HepG2 (cell line): ENCODE results near the gene CAP2. TPM values are rescaled to one million over a fixed set of nuclear protein-coding genes. Genes with fewer than 3 reads are reported as not detected.

Experiments
- KMT2A ChIP-seq: sonication (generic); formaldehyde crosslinking; IDR thresholded peaks from 2 replicates; pipeline ENCODE4 v1.4.0; 2020; ENCODE audit warnings: missing genetic modification reagents
- MEIS1 ChIP-seq: sonication (generic); formaldehyde crosslinking; IDR thresholded peaks from 2 replicates; pipeline ENCODE4 v1.9.0; 2021; ENCODE audit warnings: mild to moderate bottlenecking, missing genetic modification reagents, moderate library complexity, borderline replicate concordance
- RAD21 ChIP-seq: fragments of 450-650 bp; formaldehyde crosslinking; IDR thresholded peaks from 2 replicates; pipeline ENCODE4 v1.5.0; 2020; ENCODE audit warnings: mild to moderate bottlenecking
- YEATS4 ChIP-seq: sonication (generic); formaldehyde crosslinking; IDR thresholded peaks from 2 replicates; pipeline ENCODE4 v1.4.0; 2020; ENCODE audit warnings: missing genetic modification reagents, borderline replicate concordance
- ZFP90 ChIP-seq: sonication (generic); formaldehyde crosslinking; IDR thresholded peaks from 2 replicates; pipeline ENCODE4 v1.8.0; 2022; ENCODE audit warnings: missing genetic modification reagents, mild to moderate bottlenecking, inconsistent platforms, borderline replicate concordance
- ZIK1 ChIP-seq: sonication (generic); formaldehyde crosslinking; IDR thresholded peaks from 2 replicates; pipeline ENCODE4 v1.5.0; 2020; ENCODE audit warnings: mild to moderate bottlenecking, low read depth, missing genetic modification reagents, borderline replicate concordance
- ZNF10 ChIP-seq: sonication (generic); formaldehyde crosslinking; IDR thresholded peaks from 2 replicates; pipeline ENCODE4 v1.4.0; 2020; ENCODE audit warnings: mild to moderate bottlenecking, low read depth, missing genetic modification reagents, borderline replicate concordance
- ZNF232 ChIP-seq: sonication (generic); formaldehyde crosslinking; IDR thresholded peaks from 2 replicates; pipeline ENCODE4 v1.4.0; 2020; ENCODE audit warnings: missing genetic modification reagents, borderline replicate concordance
- ZNF446 ChIP-seq: sonication (generic); formaldehyde crosslinking; IDR thresholded peaks from 2 replicates; pipeline ENCODE4 v1.5.0; 2020; ENCODE audit warnings: mild to moderate bottlenecking, missing genetic modification reagents
- polyA plus RNA-seq, 8 experiments: library from polyadenylated mRNA; depleted of rRNA in 3 of 8; stranded (reverse) in 7 of 8; unstranded in 1 of 8; fragments of >200 nt; fragmentation: Illumina TruSeq in 4 of 8; extraction: Trizol in 4 of 8; gene quantifications; 2 replicates each; pipeline versions ENCODE4 v1.2.1 to v1.2.3, GENCODE V29; 2011 to 2016; ENCODE audit warnings: low read depth in 4 of 8, missing spikeins in 1 of 8, mixed read lengths in 1 of 8; ENCODE audit not compliant: insufficient read depth in 1 of 8
- total RNA-seq, 5 experiments: library from RNA; depleted of rRNA; stranded (reverse); fragments of >200 nt; fragmentation: Illumina TruSeq; extraction: Trizol; gene quantifications; 2 replicates each; pipeline ENCODE4 v1.2.3, GENCODE V29; 2016; ENCODE audit warnings: low read depth in 1 of 5
- TF ChIP-seq, protein P1 (sequence below): IDR thresholded peaks from 2 replicates; pipeline ENCODE4 v1.4.0; 2020; ENCODE audit warnings: mild to moderate bottlenecking, missing genetic modification reagents
- TF ChIP-seq, protein P2 (sequence below): sonication (generic); formaldehyde crosslinking; IDR thresholded peaks from 2 replicates; pipeline ENCODE4 v1.4.0; 2020; ENCODE audit warnings: missing genetic modification reagents
- TF ChIP-seq, protein P3 (sequence below): sonication (generic); formaldehyde crosslinking; IDR thresholded peaks from 2 replicates; pipeline ENCODE4 v1.4.0; 2020; ENCODE audit warnings: missing genetic modification reagents, borderline replicate concordance
- TF ChIP-seq, protein P4 (sequence below): sonication (generic); formaldehyde crosslinking; IDR thresholded peaks from 2 replicates; pipeline ENCODE4 v1.4.0; 2020; ENCODE audit warnings: missing genetic modification reagents, low read depth, mild to moderate bottlenecking, borderline replicate concordance
- TF ChIP-seq, protein P5 (sequence below): sonication (generic); formaldehyde crosslinking; IDR thresholded peaks from 2 replicates; pipeline ENCODE4 v1.9.0; 2021; ENCODE audit warnings: missing genetic modification reagents, borderline replicate concordance
- TF ChIP-seq, protein P6 (sequence below): sonication (generic); formaldehyde crosslinking; IDR thresholded peaks from 2 replicates; pipeline ENCODE4 v1.4.0; 2020; ENCODE audit warnings: mild to moderate bottlenecking, missing genetic modification reagents

The CAP2 gene
- total and polyA plus RNA-seq, 2 of the 13 experiments (the other 11 are each of a cell fraction or from before 2014, with no cell fraction given), result 7.9 to 53.1 TPM

DNA sequence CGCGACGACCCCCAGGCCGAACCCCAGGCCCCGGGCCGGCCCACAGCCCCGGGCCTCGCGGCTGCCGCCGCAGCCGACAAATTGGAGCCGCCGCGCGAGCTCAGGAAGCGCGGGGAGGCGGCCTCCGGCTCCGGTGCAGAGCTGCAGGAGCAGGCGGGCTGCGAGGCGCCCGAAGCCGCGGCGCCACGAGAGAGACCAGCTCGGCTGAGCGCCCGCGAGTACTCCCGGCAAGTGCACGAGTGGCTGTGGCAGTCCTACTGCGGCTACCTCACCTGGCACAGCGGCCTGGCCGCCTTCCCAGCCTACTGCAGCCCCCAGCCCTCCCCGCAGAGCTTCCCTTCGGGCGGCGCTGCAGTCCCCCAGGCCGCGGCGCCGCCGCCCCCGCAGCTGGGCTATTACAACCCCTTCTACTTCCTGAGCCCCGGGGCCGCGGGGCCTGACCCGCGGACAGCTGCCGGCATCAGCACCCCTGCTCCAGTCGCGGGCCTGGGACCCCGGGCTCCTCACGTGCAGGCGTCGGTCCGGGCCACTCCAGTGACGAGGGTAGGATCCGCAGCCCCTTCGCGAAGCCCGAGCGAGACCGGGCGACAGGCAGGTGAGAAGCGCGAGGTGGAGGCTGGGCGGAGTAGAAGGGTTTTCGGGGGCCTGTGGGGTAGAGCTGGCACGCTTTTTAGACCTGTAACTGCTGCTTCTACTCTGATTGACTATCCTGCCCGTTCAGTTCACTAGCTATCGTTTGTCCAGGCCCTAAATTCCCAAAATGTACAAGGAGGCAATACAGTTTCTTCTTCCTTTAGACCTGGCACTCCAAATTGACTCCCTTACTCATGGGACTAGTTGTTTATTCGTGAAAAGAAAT is 207.4 kb downstream of the CAP2 start (continued):
- TF ChIP-seq, protein P1, sequence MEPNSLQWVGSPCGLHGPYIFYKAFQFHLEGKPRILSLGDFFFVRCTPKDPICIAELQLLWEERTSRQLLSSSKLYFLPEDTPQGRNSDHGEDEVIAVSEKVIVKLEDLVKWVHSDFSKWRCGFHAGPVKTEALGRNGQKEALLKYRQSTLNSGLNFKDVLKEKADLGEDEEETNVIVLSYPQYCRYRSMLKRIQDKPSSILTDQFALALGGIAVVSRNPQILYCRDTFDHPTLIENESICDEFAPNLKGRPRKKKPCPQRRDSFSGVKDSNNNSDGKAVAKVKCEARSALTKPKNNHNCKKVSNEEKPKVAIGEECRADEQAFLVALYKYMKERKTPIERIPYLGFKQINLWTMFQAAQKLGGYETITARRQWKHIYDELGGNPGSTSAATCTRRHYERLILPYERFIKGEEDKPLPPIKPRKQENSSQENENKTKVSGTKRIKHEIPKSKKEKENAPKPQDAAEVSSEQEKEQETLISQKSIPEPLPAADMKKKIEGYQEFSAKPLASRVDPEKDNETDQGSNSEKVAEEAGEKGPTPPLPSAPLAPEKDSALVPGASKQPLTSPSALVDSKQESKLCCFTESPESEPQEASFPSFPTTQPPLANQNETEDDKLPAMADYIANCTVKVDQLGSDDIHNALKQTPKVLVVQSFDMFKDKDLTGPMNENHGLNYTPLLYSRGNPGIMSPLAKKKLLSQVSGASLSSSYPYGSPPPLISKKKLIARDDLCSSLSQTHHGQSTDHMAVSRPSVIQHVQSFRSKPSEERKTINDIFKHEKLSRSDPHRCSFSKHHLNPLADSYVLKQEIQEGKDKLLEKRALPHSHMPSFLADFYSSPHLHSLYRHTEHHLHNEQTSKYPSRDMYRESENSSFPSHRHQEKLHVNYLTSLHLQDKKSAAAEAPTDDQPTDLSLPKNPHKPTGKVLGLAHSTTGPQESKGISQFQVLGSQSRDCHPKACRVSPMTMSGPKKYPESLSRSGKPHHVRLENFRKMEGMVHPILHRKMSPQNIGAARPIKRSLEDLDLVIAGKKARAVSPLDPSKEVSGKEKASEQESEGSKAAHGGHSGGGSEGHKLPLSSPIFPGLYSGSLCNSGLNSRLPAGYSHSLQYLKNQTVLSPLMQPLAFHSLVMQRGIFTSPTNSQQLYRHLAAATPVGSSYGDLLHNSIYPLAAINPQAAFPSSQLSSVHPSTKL (CRISPR knock-in tag), result peak; percentile 15; the same call in 1 of the 2 replicates
- TF ChIP-seq MEIS1 (CRISPR knock-in tag), result peak; percentile 87; the same call in 1 of the 2 replicates
- TF ChIP-seq, protein P2, sequence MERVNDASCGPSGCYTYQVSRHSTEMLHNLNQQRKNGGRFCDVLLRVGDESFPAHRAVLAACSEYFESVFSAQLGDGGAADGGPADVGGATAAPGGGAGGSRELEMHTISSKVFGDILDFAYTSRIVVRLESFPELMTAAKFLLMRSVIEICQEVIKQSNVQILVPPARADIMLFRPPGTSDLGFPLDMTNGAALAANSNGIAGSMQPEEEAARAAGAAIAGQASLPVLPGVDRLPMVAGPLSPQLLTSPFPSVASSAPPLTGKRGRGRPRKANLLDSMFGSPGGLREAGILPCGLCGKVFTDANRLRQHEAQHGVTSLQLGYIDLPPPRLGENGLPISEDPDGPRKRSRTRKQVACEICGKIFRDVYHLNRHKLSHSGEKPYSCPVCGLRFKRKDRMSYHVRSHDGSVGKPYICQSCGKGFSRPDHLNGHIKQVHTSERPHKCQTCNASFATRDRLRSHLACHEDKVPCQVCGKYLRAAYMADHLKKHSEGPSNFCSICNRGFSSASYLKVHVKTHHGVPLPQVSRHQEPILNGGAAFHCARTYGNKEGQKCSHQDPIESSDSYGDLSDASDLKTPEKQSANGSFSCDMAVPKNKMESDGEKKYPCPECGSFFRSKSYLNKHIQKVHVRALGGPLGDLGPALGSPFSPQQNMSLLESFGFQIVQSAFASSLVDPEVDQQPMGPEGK, result peak; percentile 90
- TF ChIP-seq, protein P3, sequence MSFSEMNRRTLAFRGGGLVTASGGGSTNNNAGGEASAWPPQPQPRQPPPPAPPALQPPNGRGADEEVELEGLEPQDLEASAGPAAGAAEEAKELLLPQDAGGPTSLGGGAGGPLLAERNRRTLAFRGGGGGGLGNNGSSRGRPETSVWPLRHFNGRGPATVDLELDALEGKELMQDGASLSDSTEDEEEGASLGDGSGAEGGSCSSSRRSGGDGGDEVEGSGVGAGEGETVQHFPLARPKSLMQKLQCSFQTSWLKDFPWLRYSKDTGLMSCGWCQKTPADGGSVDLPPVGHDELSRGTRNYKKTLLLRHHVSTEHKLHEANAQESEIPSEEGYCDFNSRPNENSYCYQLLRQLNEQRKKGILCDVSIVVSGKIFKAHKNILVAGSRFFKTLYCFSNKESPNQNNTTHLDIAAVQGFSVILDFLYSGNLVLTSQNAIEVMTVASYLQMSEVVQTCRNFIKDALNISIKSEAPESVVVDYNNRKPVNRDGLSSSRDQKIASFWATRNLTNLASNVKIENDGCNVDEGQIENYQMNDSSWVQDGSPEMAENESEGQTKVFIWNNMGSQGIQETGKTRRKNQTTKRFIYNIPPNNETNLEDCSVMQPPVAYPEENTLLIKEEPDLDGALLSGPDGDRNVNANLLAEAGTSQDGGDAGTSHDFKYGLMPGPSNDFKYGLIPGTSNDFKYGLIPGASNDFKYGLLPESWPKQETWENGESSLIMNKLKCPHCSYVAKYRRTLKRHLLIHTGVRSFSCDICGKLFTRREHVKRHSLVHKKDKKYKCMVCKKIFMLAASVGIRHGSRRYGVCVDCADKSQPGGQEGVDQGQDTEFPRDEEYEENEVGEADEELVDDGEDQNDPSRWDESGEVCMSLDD (CRISPR knock-in tag), result peak; percentile 41; the same call in 1 of the 2 replicates
- peak; percentile 98 for TF ChIP-seq ZNF446 (CRISPR knock-in tag)
- peak; percentile 74; the same call in 1 of the 2 replicates for TF ChIP-seq ZFP90 (CRISPR knock-in tag)
- TF ChIP-seq, protein P4, sequence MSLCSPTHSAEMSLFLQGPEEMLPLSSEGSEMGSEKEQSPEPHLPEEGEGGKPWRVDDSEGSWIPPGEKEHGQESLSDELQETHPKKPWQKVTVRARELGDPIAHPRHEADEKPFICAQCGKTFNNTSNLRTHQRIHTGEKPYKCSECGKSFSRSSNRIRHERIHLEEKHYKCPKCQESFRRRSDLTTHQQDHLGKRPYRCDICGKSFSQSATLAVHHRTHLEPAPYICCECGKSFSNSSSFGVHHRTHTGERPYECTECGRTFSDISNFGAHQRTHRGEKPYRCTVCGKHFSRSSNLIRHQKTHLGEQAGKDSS (CRISPR knock-in tag), result peak; percentile 16; the same call in 1 of the 2 replicates
- TF ChIP-seq KMT2A (CRISPR knock-in tag), result peak; percentile 88
- TF ChIP-seq ZNF10 (CRISPR knock-in tag), result no peak
- TF ChIP-seq, protein P5, sequence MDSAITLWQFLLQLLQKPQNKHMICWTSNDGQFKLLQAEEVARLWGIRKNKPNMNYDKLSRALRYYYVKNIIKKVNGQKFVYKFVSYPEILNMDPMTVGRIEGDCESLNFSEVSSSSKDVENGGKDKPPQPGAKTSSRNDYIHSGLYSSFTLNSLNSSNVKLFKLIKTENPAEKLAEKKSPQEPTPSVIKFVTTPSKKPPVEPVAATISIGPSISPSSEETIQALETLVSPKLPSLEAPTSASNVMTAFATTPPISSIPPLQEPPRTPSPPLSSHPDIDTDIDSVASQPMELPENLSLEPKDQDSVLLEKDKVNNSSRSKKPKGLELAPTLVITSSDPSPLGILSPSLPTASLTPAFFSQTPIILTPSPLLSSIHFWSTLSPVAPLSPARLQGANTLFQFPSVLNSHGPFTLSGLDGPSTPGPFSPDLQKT (CRISPR knock-in tag), result 0 out of 2 replicates have a peak, but pooled peaks have one; percentile 56
- TF ChIP-seq, protein P6, sequence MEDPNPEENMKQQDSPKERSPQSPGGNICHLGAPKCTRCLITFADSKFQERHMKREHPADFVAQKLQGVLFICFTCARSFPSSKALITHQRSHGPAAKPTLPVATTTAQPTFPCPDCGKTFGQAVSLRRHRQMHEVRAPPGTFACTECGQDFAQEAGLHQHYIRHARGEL, result no peak
- peak; percentile 78; the same call in 1 of the 2 replicates for TF ChIP-seq ZNF232 (CRISPR knock-in tag)
- peak; percentile 6; the same call in 1 of the 2 replicates for TF ChIP-seq RAD21
- TF ChIP-seq YEATS4, result peak; percentile 39
- TF ChIP-seq ZIK1 (CRISPR knock-in tag), result no peak; the same call in 1 of the 2 replicates
